Motor neuron (in vitro differentiated cells): ENCODE results near the gene XRRA1. TPM values are rescaled to one million over a fixed set of nuclear protein-coding genes. Genes with fewer than 3 reads are reported as not detected.
A peak's percentile ranks its signal among the peaks of the same experiment; 100 is the strongest.
"Not testable (repeated sequence)": the region's sequence is repeated elsewhere in the genome, so short reads cannot be mapped to it uniquely, and the experiment has no call there.

Experiments used
- ATAC-seq, 8 experiments: fragments of 200-7000 bp; cut with Tn5 transposase; replicated peaks in 6 of 8; 2 replicates each; pipeline ENCODE4 v1.8.0; 2021; ENCODE audit warnings: mild to moderate bottlenecking in 8 of 8, moderate library complexity in 8 of 8
- H3K27ac ChIP-seq, 2 donors: fragments of 250-450 bp; sonication (Bioruptor Pico); 2 replicates each; pipeline ENCODE4 v1.9.0; 2021; ENCODE audit warnings: antibody characterized with exemption in 2 of 2, mild to moderate bottlenecking in 2 of 2, moderate library complexity in 1 of 2
- H3K4me1 ChIP-seq, 2 donors: fragments of 250-450 bp; sonication (Bioruptor Pico); replicated peaks in 1 of 2; 2 replicates each; pipeline ENCODE4 v1.6.1; 2021; ENCODE audit warnings: antibody characterized with exemption in 2 of 2, mild to moderate bottlenecking in 2 of 2, moderate library complexity in 1 of 2
- H3K4me3 ChIP-seq, 5 donors: fragments of 250-450 bp; sonication (Bioruptor Pico); 2 replicates each; pipeline ENCODE4 v1.9.0; 2021; ENCODE audit warnings: antibody characterized with exemption in 5 of 5, mild to moderate bottlenecking in 5 of 5, moderate library complexity in 4 of 5
- WGBS, 10 experiments: fragments of 450-650 bp; shearing (Covaris generic); methylation state at CpG; one replicate each; pipeline ENCODE4 v1.0.0; 2022; 5-methylcytosine and 5-hydroxymethylcytosine counted together
- in situ Hi-C, 9 experiments: fragments of 400-800 bp; cut with MboI; loops; one replicate each; pipeline ENCODE4 v1.15.0; 2021; ENCODE audit warnings: low sequenced_read_pairs in 9 of 9, low pct_unique_long_range_greater_than_20kb in 2 of 9; ENCODE audit not compliant: unreplicated experiment in 9 of 9
- total RNA-seq, 8 experiments: library from RNA; unstranded; fragments of 300-600 nt; gene quantifications; 2 replicates each; pipeline versions ENCODE4 v1.2.3 to v1.2.4, GENCODE V29; 2022

The XRRA1 gene
- total RNA-seq, 8 experiments from 2014 or later = 9.7 to 43.9 (median 16.8) TPM

DNA sequence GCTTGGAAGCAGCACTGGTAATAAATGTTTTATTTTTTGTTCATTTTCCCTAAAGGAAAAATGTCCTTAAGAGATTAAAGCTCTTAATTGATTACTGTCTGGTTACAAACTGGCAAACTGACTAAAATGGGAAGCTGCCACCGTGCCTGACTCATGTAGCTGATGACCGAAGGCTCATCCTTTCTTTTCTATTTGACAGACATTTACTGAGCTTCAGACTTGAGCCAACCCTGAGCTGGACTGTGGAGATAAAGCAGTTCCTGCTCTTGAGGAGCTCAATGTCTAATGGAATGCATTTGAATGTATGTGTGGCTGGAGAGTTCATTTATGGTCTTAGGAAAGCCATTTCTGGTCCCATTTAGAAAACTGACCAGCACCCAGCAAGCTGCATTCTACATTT is 108.9 kb downstream of the XRRA1 start:
- ATAC-seq = no peak
- no peak overlapping the region for H3K27ac ChIP-seq
- in situ Hi-C loops = no loop called here
- H3K4me1 ChIP-seq = no peaks in the 10 kb centered on the region
- H3K4me3 ChIP-seq = no peak overlapping the region
- 21 to 94% (median 62%) methylated on average over 2 of the region's 2 CpGs; no CpG with 5 or more reads in 4 of the 10 experiments for WGBS, 10 experiments

DNA sequence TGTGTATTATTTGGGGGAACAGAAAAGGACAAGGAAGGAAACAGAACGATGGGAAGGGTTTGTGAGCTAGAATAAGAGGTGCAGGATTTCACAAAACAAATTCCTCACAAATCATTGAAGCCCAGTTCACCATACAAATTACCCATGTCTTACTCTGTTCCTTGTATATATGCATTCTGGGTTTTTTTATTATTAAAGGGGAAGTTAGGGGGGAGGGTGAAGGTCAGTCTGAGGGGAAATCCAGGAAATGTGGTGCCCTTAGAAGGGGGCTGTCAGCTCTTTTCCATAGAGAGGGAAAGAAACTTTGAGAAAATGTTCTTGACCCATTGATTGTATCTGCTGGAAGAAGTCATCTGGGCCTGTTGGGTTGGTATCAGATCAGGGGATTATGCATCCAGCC is 109.4 kb downstream of the XRRA1 start:
- in situ Hi-C loops = no loop called here

DNA sequence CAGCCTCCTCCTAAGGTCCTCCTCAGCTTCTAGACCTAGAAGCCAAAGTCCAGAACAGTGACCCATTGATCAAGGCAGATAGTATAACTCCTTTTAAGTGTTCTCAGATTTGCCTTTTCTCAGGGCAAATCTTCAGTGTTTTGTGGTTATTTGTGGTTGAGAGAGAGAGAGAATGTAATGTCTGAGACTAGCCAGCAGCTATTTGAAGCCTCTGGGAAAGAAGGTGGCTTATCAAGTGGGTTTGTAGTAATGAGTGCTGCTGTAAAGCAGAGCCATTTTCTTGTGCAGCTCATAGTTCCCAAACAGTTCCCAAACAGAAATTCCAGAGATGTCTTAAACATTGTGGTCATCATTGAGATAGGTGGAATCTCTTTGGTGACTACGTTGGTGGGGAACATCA is 110.7 kb downstream of the XRRA1 start:
- Histone ChIP-seq H3K4me1 (no peaks in the 10 kb centered on the region), H3K4me3 (no peak overlapping the region), H3K27ac (no peak overlapping the region)
- 83 to 88% (median 86%) methylated on average over 1 of the region's 1 CpG; no CpG with 5 or more reads in 7 of the 10 experiments for WGBS, 10 experiments
- in situ Hi-C loops = no loop called here
- ATAC-seq = no peak

More for the DNA sequence above, 109.4 kb downstream of the XRRA1 start:
- H3K27ac ChIP-seq = no peak overlapping the region
- H3K4me1 ChIP-seq = no peaks in the 10 kb centered on the region
- ATAC-seq = no peak
- WGBS, 10 experiments = 50 to 100% (median 95%) methylated on average over 1 of the region's 1 CpG; no CpG with 5 or more reads in 4 of the 10 experiments
- no peak overlapping the region for H3K4me3 ChIP-seq

DNA sequence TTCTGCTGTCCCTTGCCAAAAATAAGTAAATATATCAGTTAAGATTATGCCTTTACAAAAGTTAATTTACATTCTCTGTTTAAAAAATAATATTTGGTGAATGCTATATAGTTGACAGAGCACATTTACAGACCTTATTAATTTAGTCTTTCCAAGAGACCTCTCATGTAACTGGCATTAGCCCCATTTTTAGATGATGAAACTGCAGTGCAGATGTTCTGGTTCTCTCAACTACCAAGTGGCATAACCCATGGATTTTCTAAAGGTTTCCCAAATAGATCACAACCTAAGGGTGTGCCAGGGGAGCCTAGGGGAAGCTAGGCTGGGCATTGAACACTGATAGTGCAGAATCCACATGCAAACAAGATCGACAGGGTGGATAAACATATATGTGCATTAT is 111.7 kb downstream of the XRRA1 start:
- no peak for ATAC-seq
- in situ Hi-C loops = no loop called here
- no peak overlapping the region for H3K27ac ChIP-seq
- no peaks in the 10 kb centered on the region for H3K4me1 ChIP-seq
- H3K4me3 ChIP-seq = no peak overlapping the region
- WGBS, 10 experiments = 30 to 100% (median 50%) methylated on average over 1 of the region's 1 CpG; no CpG with 5 or more reads in 7 of the 10 experiments

DNA sequence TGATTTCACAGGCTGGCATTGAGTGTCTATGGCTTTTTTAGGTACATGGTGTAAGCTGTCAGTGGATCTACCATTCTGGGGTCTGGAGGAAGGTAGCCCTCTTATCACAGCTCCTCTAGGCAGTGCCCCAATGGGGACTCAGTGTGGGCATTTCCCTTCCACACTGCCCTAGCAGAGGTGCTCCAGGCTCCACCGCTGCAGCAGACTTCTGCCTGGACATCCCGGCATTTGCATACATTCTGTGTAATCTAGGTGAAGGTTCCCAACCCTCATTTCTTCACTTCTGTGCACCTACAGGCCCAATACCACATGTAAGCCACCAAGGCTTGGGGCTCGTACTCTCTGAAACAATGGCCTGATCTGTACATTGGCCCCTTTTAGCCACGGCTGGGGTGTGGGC is 122.0 kb downstream of the XRRA1 start:
- in situ Hi-C loops = no loop called here
- WGBS, 10 experiments = 87 to 100% (median 100%) methylated on average over 1 to 3 of the region's 4 CpGs; no CpG with 5 or more reads in 4 of the 10 experiments

DNA sequence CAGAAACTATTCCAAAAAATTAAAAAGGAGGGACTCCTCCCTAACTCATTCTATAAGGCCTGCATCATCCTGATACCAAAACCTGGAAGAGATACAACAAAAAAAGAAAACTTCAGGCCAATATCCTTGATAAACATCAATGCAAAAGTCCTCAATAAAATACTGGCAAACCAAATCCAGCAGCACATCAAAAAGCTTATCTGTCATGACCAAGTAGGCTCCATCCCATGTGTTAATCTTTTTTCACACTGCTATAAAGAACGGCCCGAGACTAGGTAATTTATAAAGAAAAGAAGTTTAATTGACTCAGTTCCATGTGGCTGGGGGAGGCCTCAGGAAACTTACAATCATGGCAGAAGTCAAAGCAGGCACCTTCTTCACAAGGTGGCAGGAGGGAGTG is 123.3 kb downstream of the XRRA1 start:
- in situ Hi-C loops, H3K4me1 ChIP-seq, H3K4me3 ChIP-seq, ATAC-seq, H3K27ac ChIP-seq: not testable (repeated sequence)
- WGBS, 10 experiments = 50 to 100% (median 100%) methylated on average over 1 to 2 of the region's 2 CpGs; no CpG with 5 or more reads in 5 of the 10 experiments

More for the DNA sequence above, 122.0 kb downstream of the XRRA1 start:
- ATAC-seq = no peak
- Histone ChIP-seq H3K4me1 (no peaks in the 10 kb centered on the region), H3K4me3 (no peak overlapping the region), H3K27ac (no peak overlapping the region)

DNA sequence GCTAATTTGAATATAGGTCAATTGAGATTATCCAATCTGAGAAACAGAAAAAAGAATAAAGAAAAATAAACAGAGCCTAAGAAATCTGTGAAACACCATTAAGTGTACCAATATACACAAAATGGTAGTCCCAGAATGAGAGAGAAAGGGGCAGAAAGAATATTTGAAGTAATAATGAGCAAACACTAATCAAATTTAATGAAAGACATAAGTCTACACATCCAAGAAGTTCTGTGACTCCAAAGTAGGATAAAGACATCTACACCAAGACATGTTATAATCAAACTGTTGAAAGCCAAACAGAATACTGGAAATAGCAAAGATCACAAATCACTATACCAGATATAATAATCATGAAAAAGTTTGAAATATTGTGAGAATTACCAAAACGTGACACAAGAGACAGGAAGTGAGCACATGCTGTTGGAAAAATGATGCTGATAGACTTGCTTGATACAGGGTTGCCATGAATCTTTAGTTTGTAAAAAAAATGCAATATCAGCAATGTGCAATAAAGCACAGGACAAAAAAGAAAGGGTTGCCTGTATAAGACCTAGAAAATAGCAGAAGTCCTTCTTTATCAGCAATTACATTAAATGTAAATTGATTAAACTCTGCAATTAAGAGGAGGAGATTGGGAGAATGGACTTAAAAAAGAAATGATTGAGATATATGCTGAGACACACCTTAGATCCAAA is 124.5 kb downstream of the XRRA1 start:
- in situ Hi-C loops = no loop called here
- 89 to 100% (median 100%) methylated on average over 1 of the region's 1 CpG; no CpG with 5 or more reads in 2 of the 10 experiments for WGBS, 10 experiments
- Histone ChIP-seq H3K4me3 (no peak overlapping the region), H3K4me1 (no peaks in the 10 kb centered on the region), H3K27ac (no peak overlapping the region)
- no peak for ATAC-seq

DNA sequence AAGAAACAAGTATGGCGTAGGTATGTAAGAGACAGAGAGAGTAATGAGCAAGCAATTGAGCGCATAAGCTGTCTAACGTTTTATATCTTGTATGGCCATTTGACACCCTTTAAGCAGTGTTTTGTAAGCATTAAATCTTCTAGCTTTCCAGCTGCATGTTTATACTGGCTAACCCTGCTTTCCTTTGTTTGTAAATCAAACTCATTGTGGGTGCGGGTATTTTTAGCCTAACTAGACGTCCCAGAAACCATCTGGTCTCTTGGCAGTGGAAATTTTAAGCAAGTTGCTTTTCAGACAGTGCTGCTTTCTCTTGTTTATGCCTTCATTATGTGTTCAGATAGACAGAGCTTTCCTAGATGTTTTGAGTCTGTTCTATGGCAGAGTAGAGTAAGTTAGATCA is 126.7 kb downstream of the XRRA1 start:
- in situ Hi-C loops = no loop called here
- ATAC-seq = peak in 4 of 8 experiments; percentile 4 to 65 (median 18)
- no peak overlapping the region for H3K4me3 ChIP-seq

GRCh38 chr11:74820763-74821162 is 128.1 kb downstream of the XRRA1 start:
- Histone ChIP-seq H3K27ac (no peak overlapping the region), H3K4me3 (no peak overlapping the region), H3K4me1 (no peaks in the 10 kb centered on the region)
- in situ Hi-C loops = no loop called here
- 92 to 100% (median 100%) methylated on average over 1 of the region's 1 CpG; no CpG with 5 or more reads in 3 of the 10 experiments for WGBS, 10 experiments
- peak in 3 of 8 experiments; percentile 84 to 91 (median 87) for ATAC-seq

More for the DNA sequence above, 126.7 kb downstream of the XRRA1 start:
- WGBS, 10 experiments = 0 to 100% (median 67%) methylated on average over 1 to 5 of the region's 5 CpGs
- Histone ChIP-seq H3K27ac (no peak overlapping the region), H3K4me1 (no peaks in the 10 kb centered on the region)

- in situ Hi-C loops = no loop called here
- Histone ChIP-seq H3K4me3 (no peak overlapping the region), H3K4me1 (no peaks in the 10 kb centered on the region), H3K27ac (no peak overlapping the region)
- ATAC-seq = no peak
- 92 to 100% (median 100%) methylated on average over 1 of the region's 1 CpG; no CpG with 5 or more reads in 5 of the 10 experiments for WGBS, 10 experiments
Measured at GRCh38 chr11:74819400-74819799, 129.5 kb downstream of the XRRA1 start.

DNA sequence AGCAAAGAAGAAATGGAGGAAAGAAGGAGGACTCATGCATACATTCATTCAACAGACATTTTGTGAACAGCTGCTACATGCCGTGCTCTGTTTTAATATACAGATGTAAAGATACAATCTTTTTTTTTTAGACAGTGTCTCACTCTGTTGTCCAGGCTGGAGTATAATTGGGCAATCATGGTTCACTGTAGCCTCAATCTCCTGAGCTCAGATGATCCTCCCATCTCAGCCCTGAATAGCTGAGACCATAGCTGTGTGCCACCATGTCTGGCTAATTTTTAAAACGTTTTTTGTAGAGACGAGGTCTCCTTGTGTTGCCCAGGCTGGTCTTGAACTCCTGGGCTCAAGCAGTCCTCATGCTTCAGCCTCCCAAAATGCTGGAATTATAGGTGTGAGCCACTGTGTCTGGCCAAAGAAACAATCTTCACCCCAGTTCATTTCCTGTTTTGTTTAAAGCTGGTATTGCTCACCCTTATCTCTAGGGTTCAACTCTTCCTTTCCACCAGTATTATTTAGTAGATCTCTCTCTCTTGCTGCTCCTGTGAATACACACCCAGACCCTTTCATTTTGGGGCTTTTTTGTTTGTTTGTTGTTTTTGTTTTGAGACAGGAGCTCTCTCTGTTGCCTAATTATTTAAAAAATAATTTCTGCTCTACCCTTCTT is 130.5 kb downstream of the XRRA1 start:
- WGBS, 10 experiments = 83 to 100% (median 100%) methylated on average over 1 to 3 of the region's 3 CpGs; no CpG with 5 or more reads in 3 of the 10 experiments
- in situ Hi-C loops = no loop called here

GRCh38 chr11:74816664-74817063 is 132.2 kb downstream of the XRRA1 start:
- Histone ChIP-seq H3K4me3 (no peak overlapping the region), H3K27ac (no peak overlapping the region), H3K4me1 (no peaks in the 10 kb centered on the region)
- no peak for ATAC-seq
- in situ Hi-C loops = no loop called here
- WGBS, 10 experiments = 70 to 100% (median 87%) methylated on average over 1 to 2 of the region's 2 CpGs; no CpG with 5 or more reads in 2 of the 10 experiments

More for the DNA sequence above, 130.5 kb downstream of the XRRA1 start:
- Histone ChIP-seq H3K4me1 (no peaks in the 10 kb centered on the region), H3K27ac (no peak overlapping the region), H3K4me3 (no peak overlapping the region)
- ATAC-seq = no peak

DNA sequence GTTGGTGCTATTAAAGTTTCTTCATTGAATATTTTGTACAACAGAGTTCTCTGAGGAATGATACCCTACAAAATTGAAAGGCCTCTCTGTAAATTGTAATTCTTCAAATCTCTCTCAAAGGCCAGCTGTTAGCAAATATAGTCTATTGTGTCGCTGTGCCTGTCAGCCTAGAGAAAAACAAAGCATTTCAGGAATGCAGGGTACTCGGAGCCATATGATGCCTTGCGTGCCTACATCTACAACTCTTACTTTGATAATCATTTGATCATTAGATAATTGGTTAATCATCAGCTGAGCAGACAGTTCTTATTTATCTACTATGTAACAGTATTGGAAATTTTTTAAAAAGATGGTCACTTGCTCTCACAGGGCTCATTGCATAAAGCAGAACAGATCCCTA is 132.9 kb downstream of the XRRA1 start:
- no peak overlapping the region for H3K27ac ChIP-seq
- 74 to 100% (median 83%) methylated on average over 1 to 3 of the region's 3 CpGs; no CpG with 5 or more reads in 3 of the 10 experiments for WGBS, 10 experiments
- ATAC-seq = no peak

More for the DNA sequence above, 132.9 kb downstream of the XRRA1 start:
- H3K4me3 ChIP-seq = no peak overlapping the region
- in situ Hi-C loops = no loop called here
- H3K4me1 ChIP-seq = no peaks in the 10 kb centered on the region
